C4-2B (cell line): ENCODE results near the gene SH3RF2.

Source experiments
- H3K27ac ChIP-seq: fragments of 450-650 bp; 2 replicates; pipeline ENCODE4 v1.5.1; 2017
- CTCF ChIP-seq: fragments of 450-650 bp; conservative IDR thresholded peaks from 2 replicates; pipeline ENCODE4 v1.5.1; 2017; ENCODE audit warnings: mild to moderate bottlenecking
- ZFX ChIP-seq: fragments of 450-650 bp; IDR thresholded peaks from 2 replicates; pipeline ENCODE4 v1.6.1; 2017

The SH3RF2 gene

GRCh38 chr5:145921211-145921610 is 15.2 kb upstream of the SH3RF2 start:
- TF ChIP-seq CTCF (no peak), ZFX (no peak)
- H3K27ac ChIP-seq, result no peak overlapping the region

GRCh38 chr5:145922059-145922458 is 14.3 kb upstream of the SH3RF2 start:
- TF ChIP-seq ZFX (no peak), CTCF (no peak)
- H3K27ac ChIP-seq, result no peak overlapping the region

GRCh38 chr5:145923405-145923804 is 13.0 kb upstream of the SH3RF2 start:
- TF ChIP-seq ZFX (no peak), CTCF (no peak)
- H3K27ac ChIP-seq, result no peak overlapping the region

- TF ChIP-seq ZFX (no peak), CTCF (no peak)
- H3K27ac ChIP-seq, result no peak overlapping the region
Measured at GRCh38 chr5:145924849-145925248, 11.5 kb upstream of the SH3RF2 start.

GRCh38 chr5:145925353-145925752 is 11.0 kb upstream of the SH3RF2 start:
- no peak for TF ChIP-seq ZFX
- TF ChIP-seq CTCF, result no peak
- H3K27ac ChIP-seq, result no peak overlapping the region

- H3K27ac ChIP-seq, result no peak overlapping the region
- TF ChIP-seq CTCF (no peak), ZFX (no peak)
Measured at GRCh38 chr5:145925803-145926202, 10.6 kb upstream of the SH3RF2 start.

- TF ChIP-seq CTCF (no peak), ZFX (no peak)
- no peak overlapping the region for H3K27ac ChIP-seq
Measured at GRCh38 chr5:145931718-145932117, 4.7 kb upstream of the SH3RF2 start.
